HEK293 (cell line): ENCODE results near the gene SLC12A4.

Experiments used
- SCRT1 ChIP-seq: fragments of 450-650 bp; formaldehyde crosslinking; IDR thresholded peaks from 2 replicates; pipeline ENCODE4 v1.5.1; 2016; ENCODE audit warnings: missing biosample characterization, missing genetic modification characterization, borderline replicate concordance
- TRIM28 ChIP-seq: IDR thresholded peaks from 2 replicates; pipeline ENCODE4 v1.6.1; 2011; ENCODE audit warnings: low read length, control low read depth, borderline replicate concordance
- ZNF132 ChIP-seq: fragments of 450-650 bp; formaldehyde crosslinking; IDR thresholded peaks from 2 replicates; pipeline ENCODE4 v1.5.1; 2017; ENCODE audit warnings: missing biosample characterization, missing genetic modification characterization, borderline replicate concordance
- ZNF354C ChIP-seq: fragments of 450-650 bp; formaldehyde crosslinking; IDR thresholded peaks from 2 replicates; pipeline ENCODE4 v1.5.1; 2016; ENCODE audit warnings: missing biosample characterization, missing genetic modification characterization, low read depth, borderline replicate concordance
- ZNF48 ChIP-seq: fragments of 450-650 bp; formaldehyde crosslinking; IDR thresholded peaks from 2 replicates; pipeline ENCODE4 v1.5.1; 2016; ENCODE audit warnings: missing biosample characterization, missing genetic modification characterization
- ZNF548 ChIP-seq: fragments of 450-650 bp; formaldehyde crosslinking; IDR thresholded peaks from 2 replicates; pipeline ENCODE4 v1.5.1; 2016; ENCODE audit warnings: missing biosample characterization, missing genetic modification characterization
- TF ChIP-seq, protein P1 (sequence below): fragments of 450-650 bp; formaldehyde crosslinking; IDR thresholded peaks from 2 replicates; pipeline ENCODE4 v1.5.1; 2016; ENCODE audit warnings: missing biosample characterization, missing genetic modification characterization
- TF ChIP-seq, protein P2 (sequence below): fragments of 450-650 bp; formaldehyde crosslinking; IDR thresholded peaks from 2 replicates; pipeline ENCODE4 v1.5.1; 2016; ENCODE audit warnings: missing biosample characterization, missing genetic modification characterization
- TF ChIP-seq, protein P3 (sequence below): fragments of 450-650 bp; formaldehyde crosslinking; IDR thresholded peaks from 2 replicates; pipeline ENCODE4 v1.5.1; 2016; ENCODE audit warnings: missing biosample characterization, missing genetic modification characterization
- TF ChIP-seq, protein P4 (sequence below): fragments of 450-650 bp; formaldehyde crosslinking; IDR thresholded peaks from 2 replicates; pipeline ENCODE4 v1.5.1; 2016; ENCODE audit warnings: missing biosample characterization, missing genetic modification characterization
- TF ChIP-seq, protein P5 (sequence below): fragments of 450-650 bp; formaldehyde crosslinking; conservative IDR thresholded peaks from 2 replicates; pipeline ENCODE4 v1.5.1; 2016; ENCODE audit warnings: low read depth, missing biosample characterization, missing genetic modification characterization
- TF ChIP-seq, protein P6 (sequence below): IDR thresholded peaks from 2 replicates; pipeline ENCODE4 v1.6.1; 2011; ENCODE audit warnings: mild to moderate bottlenecking, low read depth, low read length, borderline replicate concordance
- TF ChIP-seq, protein P7 (sequence below): fragments of 450-650 bp; formaldehyde crosslinking; IDR thresholded peaks from 2 replicates; pipeline ENCODE4 v1.5.1; 2016; ENCODE audit warnings: missing biosample characterization, missing genetic modification characterization

DNA sequence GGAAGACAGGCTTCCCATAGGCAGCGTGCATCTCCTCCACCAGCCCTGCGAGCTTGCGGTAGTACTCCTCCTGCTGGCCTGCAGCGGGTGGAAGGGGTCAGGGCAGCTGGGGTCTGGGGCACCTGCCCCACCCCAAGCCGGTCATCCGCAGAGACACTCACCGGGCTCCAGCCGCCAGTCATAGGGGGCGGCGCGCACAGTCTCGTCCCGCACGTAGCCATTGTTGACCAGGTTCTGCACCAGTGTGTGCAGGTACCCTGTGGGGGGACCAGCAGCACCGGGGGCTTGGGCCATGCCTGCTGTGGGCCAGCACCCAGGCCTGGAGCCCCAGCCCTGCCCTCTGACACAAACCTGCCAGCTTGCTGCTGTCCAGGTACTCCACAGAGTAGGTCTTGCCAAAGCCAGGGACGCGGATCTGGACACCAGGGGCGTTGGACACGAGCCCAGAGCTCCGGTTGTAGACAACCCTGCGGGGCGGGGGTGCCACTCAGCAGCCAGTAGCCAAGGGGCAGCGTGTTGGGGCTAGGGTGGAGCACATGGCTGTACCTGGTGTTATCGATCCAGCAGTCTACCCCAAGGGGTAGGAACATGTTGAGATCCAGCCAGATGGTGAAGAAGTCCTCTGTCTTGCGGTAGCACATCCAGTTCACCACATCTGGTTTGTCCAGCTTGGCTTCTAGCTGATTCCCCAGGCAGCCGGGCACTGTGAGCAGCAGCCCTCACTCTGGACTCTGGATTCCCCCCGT lies 25.8 kb downstream of the SLC12A4 start:
- TF ChIP-seq, protein P1, sequence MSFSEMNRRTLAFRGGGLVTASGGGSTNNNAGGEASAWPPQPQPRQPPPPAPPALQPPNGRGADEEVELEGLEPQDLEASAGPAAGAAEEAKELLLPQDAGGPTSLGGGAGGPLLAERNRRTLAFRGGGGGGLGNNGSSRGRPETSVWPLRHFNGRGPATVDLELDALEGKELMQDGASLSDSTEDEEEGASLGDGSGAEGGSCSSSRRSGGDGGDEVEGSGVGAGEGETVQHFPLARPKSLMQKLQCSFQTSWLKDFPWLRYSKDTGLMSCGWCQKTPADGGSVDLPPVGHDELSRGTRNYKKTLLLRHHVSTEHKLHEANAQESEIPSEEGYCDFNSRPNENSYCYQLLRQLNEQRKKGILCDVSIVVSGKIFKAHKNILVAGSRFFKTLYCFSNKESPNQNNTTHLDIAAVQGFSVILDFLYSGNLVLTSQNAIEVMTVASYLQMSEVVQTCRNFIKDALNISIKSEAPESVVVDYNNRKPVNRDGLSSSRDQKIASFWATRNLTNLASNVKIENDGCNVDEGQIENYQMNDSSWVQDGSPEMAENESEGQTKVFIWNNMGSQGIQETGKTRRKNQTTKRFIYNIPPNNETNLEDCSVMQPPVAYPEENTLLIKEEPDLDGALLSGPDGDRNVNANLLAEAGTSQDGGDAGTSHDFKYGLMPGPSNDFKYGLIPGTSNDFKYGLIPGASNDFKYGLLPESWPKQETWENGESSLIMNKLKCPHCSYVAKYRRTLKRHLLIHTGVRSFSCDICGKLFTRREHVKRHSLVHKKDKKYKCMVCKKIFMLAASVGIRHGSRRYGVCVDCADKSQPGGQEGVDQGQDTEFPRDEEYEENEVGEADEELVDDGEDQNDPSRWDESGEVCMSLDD (tag by site-specific recombination): no peak
- TF ChIP-seq ZNF354C (tag by site-specific recombination) (no peak), ZNF48 (tag by site-specific recombination) (no peak), TRIM28 (no peak), ZNF548 (tag by site-specific recombination) (no peak), SCRT1 (no peak), ZNF132 (tag by site-specific recombination) (no peak)
- TF ChIP-seq, protein P2, sequence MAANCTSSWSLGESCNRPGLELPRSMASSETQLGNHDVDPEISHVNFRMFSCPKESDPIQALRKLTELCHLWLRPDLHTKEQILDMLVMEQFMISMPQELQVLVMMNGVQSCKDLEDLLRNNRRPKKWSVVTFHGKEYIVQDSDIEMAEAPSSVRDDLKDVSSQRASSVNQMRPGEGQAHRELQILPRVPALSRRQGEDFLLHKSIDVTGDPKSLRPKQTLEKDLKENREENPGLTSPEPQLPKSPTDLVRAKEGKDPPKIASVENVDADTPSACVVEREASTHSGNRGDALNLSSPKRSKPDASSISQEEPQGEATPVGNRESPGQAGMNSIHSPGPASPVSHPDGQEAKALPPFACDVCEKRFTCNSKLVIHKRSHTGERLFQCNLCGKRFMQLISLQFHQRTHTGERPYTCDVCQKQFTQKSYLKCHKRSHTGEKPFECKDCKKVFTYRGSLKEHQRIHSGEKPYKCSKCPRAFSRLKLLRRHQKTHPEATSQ (tag by site-specific recombination): no peak
- TF ChIP-seq, protein P3, sequence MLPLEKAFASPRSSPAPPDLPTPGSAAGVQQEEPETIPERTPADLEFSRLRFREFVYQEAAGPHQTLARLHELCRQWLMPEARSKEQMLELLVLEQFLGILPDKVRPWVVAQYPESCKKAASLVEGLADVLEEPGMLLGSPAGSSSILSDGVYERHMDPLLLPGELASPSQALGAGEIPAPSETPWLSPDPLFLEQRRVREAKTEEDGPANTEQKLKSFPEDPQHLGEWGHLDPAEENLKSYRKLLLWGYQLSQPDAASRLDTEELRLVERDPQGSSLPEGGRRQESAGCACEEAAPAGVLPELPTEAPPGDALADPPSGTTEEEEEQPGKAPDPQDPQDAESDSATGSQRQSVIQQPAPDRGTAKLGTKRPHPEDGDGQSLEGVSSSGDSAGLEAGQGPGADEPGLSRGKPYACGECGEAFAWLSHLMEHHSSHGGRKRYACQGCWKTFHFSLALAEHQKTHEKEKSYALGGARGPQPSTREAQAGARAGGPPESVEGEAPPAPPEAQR (tag by site-specific recombination): no peak
- TF ChIP-seq, protein P4, sequence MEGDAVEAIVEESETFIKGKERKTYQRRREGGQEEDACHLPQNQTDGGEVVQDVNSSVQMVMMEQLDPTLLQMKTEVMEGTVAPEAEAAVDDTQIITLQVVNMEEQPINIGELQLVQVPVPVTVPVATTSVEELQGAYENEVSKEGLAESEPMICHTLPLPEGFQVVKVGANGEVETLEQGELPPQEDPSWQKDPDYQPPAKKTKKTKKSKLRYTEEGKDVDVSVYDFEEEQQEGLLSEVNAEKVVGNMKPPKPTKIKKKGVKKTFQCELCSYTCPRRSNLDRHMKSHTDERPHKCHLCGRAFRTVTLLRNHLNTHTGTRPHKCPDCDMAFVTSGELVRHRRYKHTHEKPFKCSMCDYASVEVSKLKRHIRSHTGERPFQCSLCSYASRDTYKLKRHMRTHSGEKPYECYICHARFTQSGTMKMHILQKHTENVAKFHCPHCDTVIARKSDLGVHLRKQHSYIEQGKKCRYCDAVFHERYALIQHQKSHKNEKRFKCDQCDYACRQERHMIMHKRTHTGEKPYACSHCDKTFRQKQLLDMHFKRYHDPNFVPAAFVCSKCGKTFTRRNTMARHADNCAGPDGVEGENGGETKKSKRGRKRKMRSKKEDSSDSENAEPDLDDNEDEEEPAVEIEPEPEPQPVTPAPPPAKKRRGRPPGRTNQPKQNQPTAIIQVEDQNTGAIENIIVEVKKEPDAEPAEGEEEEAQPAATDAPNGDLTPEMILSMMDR: no peak
- TF ChIP-seq, protein P5, sequence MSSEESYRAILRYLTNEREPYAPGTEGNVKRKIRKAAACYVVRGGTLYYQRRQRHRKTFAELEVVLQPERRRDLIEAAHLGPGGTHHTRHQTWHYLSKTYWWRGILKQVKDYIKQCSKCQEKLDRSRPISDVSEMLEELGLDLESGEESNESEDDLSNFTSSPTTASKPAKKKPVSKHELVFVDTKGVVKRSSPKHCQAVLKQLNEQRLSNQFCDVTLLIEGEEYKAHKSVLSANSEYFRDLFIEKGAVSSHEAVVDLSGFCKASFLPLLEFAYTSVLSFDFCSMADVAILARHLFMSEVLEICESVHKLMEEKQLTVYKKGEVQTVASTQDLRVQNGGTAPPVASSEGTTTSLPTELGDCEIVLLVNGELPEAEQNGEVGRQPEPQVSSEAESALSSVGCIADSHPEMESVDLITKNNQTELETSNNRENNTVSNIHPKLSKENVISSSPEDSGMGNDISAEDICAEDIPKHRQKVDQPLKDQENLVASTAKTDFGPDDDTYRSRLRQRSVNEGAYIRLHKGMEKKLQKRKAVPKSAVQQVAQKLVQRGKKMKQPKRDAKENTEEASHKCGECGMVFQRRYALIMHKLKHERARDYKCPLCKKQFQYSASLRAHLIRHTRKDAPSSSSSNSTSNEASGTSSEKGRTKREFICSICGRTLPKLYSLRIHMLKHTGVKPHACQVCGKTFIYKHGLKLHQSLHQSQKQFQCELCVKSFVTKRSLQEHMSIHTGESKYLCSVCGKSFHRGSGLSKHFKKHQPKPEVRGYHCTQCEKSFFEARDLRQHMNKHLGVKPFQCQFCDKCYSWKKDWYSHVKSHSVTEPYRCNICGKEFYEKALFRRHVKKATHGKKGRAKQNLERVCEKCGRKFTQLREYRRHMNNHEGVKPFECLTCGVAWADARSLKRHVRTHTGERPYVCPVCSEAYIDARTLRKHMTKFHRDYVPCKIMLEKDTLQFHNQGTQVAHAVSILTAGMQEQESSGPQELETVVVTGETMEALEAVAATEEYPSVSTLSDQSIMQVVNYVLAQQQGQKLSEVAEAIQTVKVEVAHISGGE: no peak
- TF ChIP-seq, protein P6, sequence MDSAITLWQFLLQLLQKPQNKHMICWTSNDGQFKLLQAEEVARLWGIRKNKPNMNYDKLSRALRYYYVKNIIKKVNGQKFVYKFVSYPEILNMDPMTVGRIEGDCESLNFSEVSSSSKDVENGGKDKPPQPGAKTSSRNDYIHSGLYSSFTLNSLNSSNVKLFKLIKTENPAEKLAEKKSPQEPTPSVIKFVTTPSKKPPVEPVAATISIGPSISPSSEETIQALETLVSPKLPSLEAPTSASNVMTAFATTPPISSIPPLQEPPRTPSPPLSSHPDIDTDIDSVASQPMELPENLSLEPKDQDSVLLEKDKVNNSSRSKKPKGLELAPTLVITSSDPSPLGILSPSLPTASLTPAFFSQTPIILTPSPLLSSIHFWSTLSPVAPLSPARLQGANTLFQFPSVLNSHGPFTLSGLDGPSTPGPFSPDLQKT: no peak
- TF ChIP-seq, protein P7, sequence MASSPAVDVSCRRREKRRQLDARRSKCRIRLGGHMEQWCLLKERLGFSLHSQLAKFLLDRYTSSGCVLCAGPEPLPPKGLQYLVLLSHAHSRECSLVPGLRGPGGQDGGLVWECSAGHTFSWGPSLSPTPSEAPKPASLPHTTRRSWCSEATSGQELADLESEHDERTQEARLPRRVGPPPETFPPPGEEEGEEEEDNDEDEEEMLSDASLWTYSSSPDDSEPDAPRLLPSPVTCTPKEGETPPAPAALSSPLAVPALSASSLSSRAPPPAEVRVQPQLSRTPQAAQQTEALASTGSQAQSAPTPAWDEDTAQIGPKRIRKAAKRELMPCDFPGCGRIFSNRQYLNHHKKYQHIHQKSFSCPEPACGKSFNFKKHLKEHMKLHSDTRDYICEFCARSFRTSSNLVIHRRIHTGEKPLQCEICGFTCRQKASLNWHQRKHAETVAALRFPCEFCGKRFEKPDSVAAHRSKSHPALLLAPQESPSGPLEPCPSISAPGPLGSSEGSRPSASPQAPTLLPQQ (tag by site-specific recombination): no peak
